AG04450 (cell line): ENCODE results near the gene CHRNG. TPM values are rescaled to one million over a fixed set of nuclear protein-coding genes. Genes with fewer than 3 reads are reported as not detected.

ENCODE experiments used
- CTCF ChIA-PET: fragments of 300-600, 350-600 bp; formaldehyde crosslinking; extraction: SDS; loops from one replicate; lab custom pipeline; 2022; ENCODE audit warnings: antibody characterized with exemption, inconsistent platforms; lab: Charles Lee
- POLR2A ChIA-PET: fragments of 350-600 bp; formaldehyde crosslinking; extraction: SDS; loops from one replicate; lab custom pipeline; 2021; ENCODE audit warnings: antibody characterized with exemption, inconsistent platforms; lab: Yijun Ruan, JAX
- DNase-seq: peaks from one replicate; pipeline ENCODE4 v3.0.0-alpha.2; 2011; ENCODE audit warnings: low read depth, low spot score
- H3K27ac ChIP-seq: one replicate; pipeline ENCODE4 v1.5.1; 2012; ENCODE audit warnings: low read depth, low read length, control low read depth
- H3K27me3 ChIP-seq: one replicate; pipeline ENCODE4 v1.6.0; 2012; ENCODE audit warnings: low read length; ENCODE audit not compliant: control insufficient read depth, insufficient read depth
- H3K4me3 ChIP-seq: 2 replicates; pipeline ENCODE4 v1.5.1; 2011; ENCODE audit warnings: mild to moderate bottlenecking, low read depth, low read length, control low read depth
- H3K9me3 ChIP-seq: 2 replicates; pipeline ENCODE4 v1.5.1; 2012; ENCODE audit warnings: low read length; ENCODE audit not compliant: control insufficient read depth, insufficient read depth
- polyA plus RNA-seq: library from polyadenylated mRNA; depleted of rRNA; stranded (reverse); fragments of >200 nt; gene quantifications from 2 replicates; pipeline ENCODE4 v1.2.3, GENCODE V29; 2011
- TF ChIP-seq, protein P1 (sequence below): IDR thresholded peaks from 2 replicates; pipeline ENCODE4 v1.5.1; 2011; ENCODE audit warnings: low read depth, low read length, control low read depth, inconsistent platforms

The CHRNG gene
- polyA plus RNA-seq, 1 experiment, result not detected

DNA sequence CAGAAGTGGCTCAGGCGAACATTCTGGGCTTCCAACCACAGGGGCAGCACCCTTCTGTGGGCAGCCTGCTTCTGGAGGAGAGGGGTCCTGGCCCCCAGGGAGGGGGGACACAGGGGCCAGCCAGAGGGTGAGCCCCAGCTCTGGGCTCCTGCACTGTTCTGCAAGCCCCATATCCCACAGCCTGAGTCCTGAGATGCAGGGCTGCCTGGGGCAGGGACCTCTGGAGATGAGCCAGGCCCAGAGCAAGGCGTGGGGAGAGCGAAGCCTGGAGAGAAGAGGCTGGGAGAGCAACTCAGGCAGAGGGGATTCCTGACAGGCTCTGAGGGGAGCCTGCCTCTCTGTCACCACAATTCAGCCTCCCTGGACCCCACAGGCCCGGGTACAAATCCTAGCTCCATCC, 32.8 kb upstream of the CHRNG start:
- TF ChIP-seq, protein P1, sequence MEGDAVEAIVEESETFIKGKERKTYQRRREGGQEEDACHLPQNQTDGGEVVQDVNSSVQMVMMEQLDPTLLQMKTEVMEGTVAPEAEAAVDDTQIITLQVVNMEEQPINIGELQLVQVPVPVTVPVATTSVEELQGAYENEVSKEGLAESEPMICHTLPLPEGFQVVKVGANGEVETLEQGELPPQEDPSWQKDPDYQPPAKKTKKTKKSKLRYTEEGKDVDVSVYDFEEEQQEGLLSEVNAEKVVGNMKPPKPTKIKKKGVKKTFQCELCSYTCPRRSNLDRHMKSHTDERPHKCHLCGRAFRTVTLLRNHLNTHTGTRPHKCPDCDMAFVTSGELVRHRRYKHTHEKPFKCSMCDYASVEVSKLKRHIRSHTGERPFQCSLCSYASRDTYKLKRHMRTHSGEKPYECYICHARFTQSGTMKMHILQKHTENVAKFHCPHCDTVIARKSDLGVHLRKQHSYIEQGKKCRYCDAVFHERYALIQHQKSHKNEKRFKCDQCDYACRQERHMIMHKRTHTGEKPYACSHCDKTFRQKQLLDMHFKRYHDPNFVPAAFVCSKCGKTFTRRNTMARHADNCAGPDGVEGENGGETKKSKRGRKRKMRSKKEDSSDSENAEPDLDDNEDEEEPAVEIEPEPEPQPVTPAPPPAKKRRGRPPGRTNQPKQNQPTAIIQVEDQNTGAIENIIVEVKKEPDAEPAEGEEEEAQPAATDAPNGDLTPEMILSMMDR, result no peak
- Histone ChIP-seq H3K4me3 (no peak overlapping the region), H3K27me3 (peaks cover 44% of the 10 kb centered on the region), H3K9me3 (no peaks in the 10 kb centered on the region), H3K27ac (no peak overlapping the region)
- no peak for DNase-seq
- POLR2A ChIA-PET, result no interaction called here
- CTCF ChIA-PET, result no interaction called here

DNA sequence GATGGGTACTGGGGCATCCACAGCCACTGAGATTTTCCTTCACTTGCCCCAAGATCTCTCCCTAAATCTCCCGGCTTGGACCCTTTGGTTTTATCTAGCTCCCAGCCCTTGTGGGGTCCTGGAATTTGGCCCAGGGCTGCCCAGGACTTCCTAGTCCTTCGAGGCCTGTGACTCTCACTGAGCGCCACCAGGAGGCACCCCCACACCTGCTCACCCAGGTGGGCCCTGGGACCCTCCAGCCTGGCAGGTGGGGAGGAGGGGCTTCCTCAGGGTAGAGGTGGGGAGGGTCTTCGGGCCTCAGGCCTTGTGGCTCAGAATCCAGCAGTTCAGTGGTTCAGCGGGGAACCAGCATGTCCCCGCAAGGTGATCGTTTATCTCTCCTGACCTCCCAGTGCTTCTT, 31.2 kb upstream of the CHRNG start:
- H3K27me3 ChIP-seq, result peaks cover 45% of the 10 kb centered on the region
- ChIA-PET CTCF (no interaction called here), POLR2A (no interaction called here)
- no peak overlapping the region for H3K27ac ChIP-seq
- no peak overlapping the region for H3K4me3 ChIP-seq
- no peak for DNase-seq
- TF ChIP-seq, protein P1, result no peak
- H3K9me3 ChIP-seq, result no peaks in the 10 kb centered on the region

DNA sequence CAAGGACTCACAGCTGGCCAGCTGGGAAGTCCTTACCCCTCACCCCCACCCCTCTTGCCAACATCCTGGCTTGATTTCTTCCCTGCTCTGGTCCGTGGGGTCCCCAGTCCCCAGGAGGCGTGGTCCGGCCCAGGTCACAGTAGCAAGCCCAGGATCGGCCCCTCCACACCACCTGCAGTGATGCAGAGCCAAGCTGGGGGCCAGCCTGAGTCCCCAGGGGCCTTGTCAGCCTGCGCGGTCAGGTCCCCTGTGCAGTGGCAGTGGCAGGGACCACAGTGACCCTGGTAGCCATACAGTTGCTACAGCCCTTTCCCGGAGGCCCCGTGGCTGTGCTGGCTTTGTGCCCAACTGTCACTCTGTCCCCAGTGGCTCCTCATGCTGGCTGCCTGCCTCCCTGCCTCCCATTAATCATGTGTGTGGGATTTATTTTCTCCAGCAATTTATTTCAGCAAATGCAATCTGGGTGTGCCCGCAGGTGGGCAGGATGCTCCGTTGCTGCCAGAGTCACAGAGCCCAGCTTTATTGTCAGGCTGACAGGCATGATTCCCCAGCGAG, 28.1 kb upstream of the CHRNG start:
- TF ChIP-seq, protein P1, result no peak
- no peak for DNase-seq
- ChIA-PET CTCF (interaction anchor here (2.1 kb wide), 1 partner anchor 10 kb away, joined by 6 read pairs; no protein-coding TSS in a partner anchor), POLR2A (no interaction called here)
- H3K9me3 ChIP-seq, result no peaks in the 10 kb centered on the region
- no peak overlapping the region for H3K27ac ChIP-seq
- peaks cover 28% of the 10 kb centered on the region for H3K27me3 ChIP-seq
- H3K4me3 ChIP-seq, result no peak overlapping the region

DNA sequence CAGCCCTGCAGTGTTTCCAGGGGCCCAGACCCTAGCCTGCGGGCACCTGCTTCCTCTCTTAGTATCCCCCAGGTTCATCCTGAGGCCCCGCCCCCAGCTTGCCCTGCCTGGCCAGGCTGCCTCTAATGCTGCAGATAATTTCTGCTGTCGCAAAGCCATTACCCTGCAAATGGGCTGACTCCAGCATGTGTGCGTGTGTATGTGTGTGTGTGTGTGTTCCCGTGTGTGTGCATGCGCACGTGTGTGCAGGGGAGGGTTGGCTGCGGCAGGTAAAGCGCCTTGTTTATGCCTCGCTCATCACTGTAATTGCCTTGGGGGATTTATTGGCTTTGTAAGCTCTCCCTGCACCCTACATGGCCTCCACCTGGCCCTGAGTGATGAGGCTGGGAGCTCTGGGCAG, 26.9 kb upstream of the CHRNG start:
- DNase-seq, result no peak
- ChIA-PET POLR2A (no interaction called here), CTCF (no interaction called here)
- H3K9me3 ChIP-seq, result no peaks in the 10 kb centered on the region
- H3K4me3 ChIP-seq, result no peak overlapping the region
- TF ChIP-seq, protein P1, result no peak
- no peak overlapping the region for H3K27ac ChIP-seq
- peaks cover 24% of the 10 kb centered on the region for H3K27me3 ChIP-seq

DNA sequence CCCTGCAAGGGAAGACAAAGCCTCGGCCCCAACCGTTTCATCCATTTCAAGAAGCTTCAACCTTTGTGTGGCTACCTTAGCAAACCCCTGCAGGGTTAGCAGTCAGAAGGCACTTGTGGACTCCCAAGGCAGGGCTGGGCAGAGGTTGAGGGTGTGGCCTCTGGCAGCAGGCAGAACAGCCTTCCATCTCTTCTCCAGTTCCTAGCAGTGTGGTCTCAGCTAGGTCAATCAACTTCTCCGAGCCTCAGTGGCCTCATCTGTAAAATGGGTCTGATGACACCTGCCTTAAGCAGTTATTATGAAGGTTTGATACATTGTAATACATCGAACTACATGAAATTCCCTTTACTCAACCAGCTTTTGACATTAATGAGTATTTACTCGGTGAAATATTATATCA, 26.1 kb upstream of the CHRNG start:
- CTCF ChIA-PET, result no interaction called here

More for the DNA sequence above, 26.1 kb upstream of the CHRNG start:
- H3K4me3 ChIP-seq, result no peak overlapping the region
- TF ChIP-seq, protein P1, result no peak
- DNase-seq, result no peak
- POLR2A ChIA-PET, result no interaction called here
- peaks cover 25% of the 10 kb centered on the region for H3K27me3 ChIP-seq
- no peaks in the 10 kb centered on the region for H3K9me3 ChIP-seq
- no peak overlapping the region for H3K27ac ChIP-seq
